DOHH2 (cell line): ENCODE data around the gene CNIH2.

Experiments used
- H3F3A ChIP-seq: fragments of 200-600 bp; sonication (generic), shearing (Covaris generic); 2 replicates; pipeline ENCODE4 v1.6.0; 2016; ENCODE audit warnings: antibody characterized with exemption, mild to moderate bottlenecking; ENCODE audit not compliant: control insufficient read depth, insufficient read depth
- H3K27ac ChIP-seq: fragments of 200-600 bp; sonication (generic); 2 replicates; pipeline ENCODE4 v1.5.1; 2014; ENCODE audit warnings: low read depth, mild to moderate bottlenecking, low read length, moderate library complexity
- H3K27me3 ChIP-seq: fragments of 200-600 bp; sonication (generic); 2 replicates; pipeline ENCODE4 v1.6.1; 2014; ENCODE audit warnings: mild to moderate bottlenecking, low read length, mixed read lengths; ENCODE audit not compliant: control insufficient read depth
- H3K36me3 ChIP-seq: fragments of 200-600 bp; sonication (generic); 2 replicates; pipeline ENCODE4 v1.6.1; 2014; ENCODE audit warnings: mild to moderate bottlenecking, low read length, moderate library complexity, mixed read lengths; ENCODE audit not compliant: control insufficient read depth
- H3K4me1 ChIP-seq: fragments of 200-600 bp; sonication (generic); 2 replicates; pipeline ENCODE4 v1.6.1; 2014; ENCODE audit warnings: mild to moderate bottlenecking, low read length, mixed read lengths; ENCODE audit not compliant: control insufficient read depth
- H3K4me2 ChIP-seq: fragments of 200-600 bp; sonication (generic); 2 replicates; pipeline ENCODE4 v1.6.0; 2014; ENCODE audit warnings: mild to moderate bottlenecking, low read length, moderate library complexity
- H3K4me3 ChIP-seq: fragments of 200-600 bp; sonication (generic); 2 replicates; pipeline ENCODE4 v1.5.1; 2014; ENCODE audit warnings: mild to moderate bottlenecking, low read length, mixed read lengths
- H3K79me2 ChIP-seq: fragments of 200-600 bp; sonication (generic); 2 replicates; pipeline ENCODE4 v1.6.1; 2014; ENCODE audit warnings: mild to moderate bottlenecking, low read length, mixed read lengths; ENCODE audit not compliant: control insufficient read depth
- H3K9me2 ChIP-seq: fragments of 200-600 bp; sonication (generic); replicated peaks from 2 replicates; pipeline ENCODE4 v1.6.1; 2014; ENCODE audit warnings: mild to moderate bottlenecking, low read length, mixed read lengths; ENCODE audit not compliant: control insufficient read depth
- H3K9me3 ChIP-seq: fragments of 200-600 bp; sonication (generic); 2 replicates; pipeline ENCODE4 v1.6.1; 2014; ENCODE audit warnings: antibody characterized with exemption, low read length, mixed read lengths; ENCODE audit not compliant: control insufficient read depth, insufficient read depth
- H4K20me1 ChIP-seq: fragments of 200-600 bp; sonication (generic); 2 replicates; pipeline ENCODE4 v1.6.0; 2014; ENCODE audit warnings: low read depth, mild to moderate bottlenecking, antibody characterized with exemption, low read length, moderate library complexity; ENCODE audit not compliant: control insufficient read depth, insufficient read depth
- EZH2phosphoT487 ChIP-seq: fragments of 200-600 bp; sonication (generic); IDR thresholded peaks from 2 replicates; pipeline ENCODE4 v1.6.1; 2017; ENCODE audit warnings: borderline replicate concordance, mild to moderate bottlenecking, antibody characterized with exemption, low read length, moderate library complexity, mixed read lengths
- TF ChIP-seq, protein P1 (sequence below): fragments of 200-600 bp; sonication (generic); IDR thresholded peaks from one replicate; pipeline ENCODE4 v1.5.1; 2014; ENCODE audit warnings: antibody characterized with exemption, mild to moderate bottlenecking, low read depth, low read length; ENCODE audit not compliant: poor library complexity, severe bottlenecking

CNIH2 gene

DNA sequence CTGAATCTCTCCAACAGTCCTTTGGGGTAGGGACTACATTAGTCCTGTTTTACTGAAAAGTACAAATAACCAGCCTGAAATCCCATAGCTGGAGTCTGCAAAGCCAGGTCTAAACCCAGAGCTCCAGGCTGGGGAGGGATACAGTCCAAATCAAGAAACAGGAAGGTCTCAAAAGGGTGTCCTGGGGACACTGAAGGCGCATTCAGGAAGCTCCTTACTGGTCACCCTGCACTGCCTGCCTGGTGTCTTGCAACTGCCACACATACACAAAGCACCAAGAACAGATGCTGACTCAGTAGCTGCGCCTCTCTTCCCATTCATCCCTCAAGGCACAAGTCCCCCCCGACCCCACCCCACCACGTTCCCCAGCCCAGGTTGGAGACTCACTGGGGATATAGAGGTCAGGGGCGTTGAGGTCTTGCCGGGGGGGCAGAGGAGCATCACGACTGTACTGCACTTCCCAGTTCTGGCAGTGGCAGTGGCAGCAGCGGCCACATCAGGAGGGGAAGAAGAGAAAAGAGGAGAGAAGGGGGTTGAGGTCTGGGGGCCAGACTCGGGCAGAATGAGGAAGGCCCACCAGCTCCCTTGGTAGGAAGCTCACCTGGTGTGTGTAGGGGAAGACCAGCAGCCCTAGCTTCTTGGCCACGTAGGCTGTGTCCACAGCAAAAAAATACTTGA lies 9.4 kb downstream of the CNIH2 start:
- Histone ChIP-seq H3K36me3 (peaks cover 7% of the 10 kb centered on the region), H3K4me3 (peak overlapping the region; percentile 95; the same call in 1 of the 2 replicates), H3K27ac (no peak overlapping the region), H4K20me1 (no peaks in the 10 kb centered on the region), H3K79me2 (peaks cover 17% of the 10 kb centered on the region), H3K9me2 (no peaks in the 10 kb centered on the region), H3K4me2 (peak overlapping the region; percentile 92), H3K4me1 (peaks cover 34% of the 10 kb centered on the region), H3K9me3 (no peaks in the 10 kb centered on the region), H3K27me3 (peaks cover 6% of the 10 kb centered on the region; the same call in 1 of the 2 replicates), H3F3A (no peaks in the 10 kb centered on the region)
- TF ChIP-seq, protein P1, sequence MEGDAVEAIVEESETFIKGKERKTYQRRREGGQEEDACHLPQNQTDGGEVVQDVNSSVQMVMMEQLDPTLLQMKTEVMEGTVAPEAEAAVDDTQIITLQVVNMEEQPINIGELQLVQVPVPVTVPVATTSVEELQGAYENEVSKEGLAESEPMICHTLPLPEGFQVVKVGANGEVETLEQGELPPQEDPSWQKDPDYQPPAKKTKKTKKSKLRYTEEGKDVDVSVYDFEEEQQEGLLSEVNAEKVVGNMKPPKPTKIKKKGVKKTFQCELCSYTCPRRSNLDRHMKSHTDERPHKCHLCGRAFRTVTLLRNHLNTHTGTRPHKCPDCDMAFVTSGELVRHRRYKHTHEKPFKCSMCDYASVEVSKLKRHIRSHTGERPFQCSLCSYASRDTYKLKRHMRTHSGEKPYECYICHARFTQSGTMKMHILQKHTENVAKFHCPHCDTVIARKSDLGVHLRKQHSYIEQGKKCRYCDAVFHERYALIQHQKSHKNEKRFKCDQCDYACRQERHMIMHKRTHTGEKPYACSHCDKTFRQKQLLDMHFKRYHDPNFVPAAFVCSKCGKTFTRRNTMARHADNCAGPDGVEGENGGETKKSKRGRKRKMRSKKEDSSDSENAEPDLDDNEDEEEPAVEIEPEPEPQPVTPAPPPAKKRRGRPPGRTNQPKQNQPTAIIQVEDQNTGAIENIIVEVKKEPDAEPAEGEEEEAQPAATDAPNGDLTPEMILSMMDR = no peak
- TF ChIP-seq EZH2phosphoT487 = no peak

DNA sequence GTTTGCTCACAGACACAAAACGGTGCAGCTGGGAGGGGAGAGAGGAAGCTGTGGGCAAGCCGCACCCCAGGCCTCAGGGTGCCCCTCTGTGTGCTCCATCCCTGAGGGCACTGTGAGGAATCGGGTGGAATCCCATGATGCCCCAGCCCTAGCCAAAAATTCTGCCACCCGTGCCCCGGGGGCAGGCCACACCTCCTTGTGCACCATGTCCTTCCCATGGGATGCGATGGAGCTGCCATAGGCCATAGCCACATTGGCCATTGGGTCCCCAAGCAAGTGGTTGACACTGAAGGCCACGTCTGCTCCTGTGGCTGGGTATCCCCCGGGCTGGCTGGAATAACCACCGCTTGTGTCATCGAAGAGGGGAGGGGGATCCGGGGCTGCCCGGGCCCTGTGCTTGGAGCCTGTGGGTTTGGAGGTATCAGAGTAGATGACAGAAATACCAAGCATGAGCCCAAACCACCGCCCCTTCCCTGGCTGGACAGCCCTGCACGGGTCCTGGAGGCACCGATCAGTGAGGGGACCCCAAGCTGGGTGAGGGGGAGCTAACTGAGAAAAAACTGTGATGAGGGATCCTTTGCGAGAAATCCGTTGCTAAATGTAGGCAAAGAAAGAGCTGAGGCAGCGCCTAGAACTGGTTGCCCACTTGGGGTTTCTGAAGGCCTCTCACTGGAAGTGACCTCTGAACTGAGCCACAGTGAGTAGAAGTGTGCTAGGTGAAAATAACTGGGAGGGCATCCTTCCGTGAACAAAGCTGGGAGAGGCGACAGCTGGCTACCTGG lies 10.1 kb downstream of the CNIH2 start:
- peaks cover 17% of the 10 kb centered on the region for H3K79me2 ChIP-seq
- H3F3A ChIP-seq = no peaks in the 10 kb centered on the region
- peaks cover 28% of the 10 kb centered on the region for H3K4me1 ChIP-seq
- no peaks in the 10 kb centered on the region for H3K9me3 ChIP-seq
- no peaks in the 10 kb centered on the region for H3K9me2 ChIP-seq
- H3K4me3 ChIP-seq = peak overlapping the region; percentile 95
- H3K27ac ChIP-seq = peak overlapping the region; percentile 41
- TF ChIP-seq, protein P1 = no peak
- TF ChIP-seq EZH2phosphoT487 = no peak
- H3K4me2 ChIP-seq = peak overlapping the region; percentile 92
- no peaks in the 10 kb centered on the region for H4K20me1 ChIP-seq
- H3K36me3 ChIP-seq = peaks cover 7% of the 10 kb centered on the region
- H3K27me3 ChIP-seq = peaks cover 12% of the 10 kb centered on the region

DNA sequence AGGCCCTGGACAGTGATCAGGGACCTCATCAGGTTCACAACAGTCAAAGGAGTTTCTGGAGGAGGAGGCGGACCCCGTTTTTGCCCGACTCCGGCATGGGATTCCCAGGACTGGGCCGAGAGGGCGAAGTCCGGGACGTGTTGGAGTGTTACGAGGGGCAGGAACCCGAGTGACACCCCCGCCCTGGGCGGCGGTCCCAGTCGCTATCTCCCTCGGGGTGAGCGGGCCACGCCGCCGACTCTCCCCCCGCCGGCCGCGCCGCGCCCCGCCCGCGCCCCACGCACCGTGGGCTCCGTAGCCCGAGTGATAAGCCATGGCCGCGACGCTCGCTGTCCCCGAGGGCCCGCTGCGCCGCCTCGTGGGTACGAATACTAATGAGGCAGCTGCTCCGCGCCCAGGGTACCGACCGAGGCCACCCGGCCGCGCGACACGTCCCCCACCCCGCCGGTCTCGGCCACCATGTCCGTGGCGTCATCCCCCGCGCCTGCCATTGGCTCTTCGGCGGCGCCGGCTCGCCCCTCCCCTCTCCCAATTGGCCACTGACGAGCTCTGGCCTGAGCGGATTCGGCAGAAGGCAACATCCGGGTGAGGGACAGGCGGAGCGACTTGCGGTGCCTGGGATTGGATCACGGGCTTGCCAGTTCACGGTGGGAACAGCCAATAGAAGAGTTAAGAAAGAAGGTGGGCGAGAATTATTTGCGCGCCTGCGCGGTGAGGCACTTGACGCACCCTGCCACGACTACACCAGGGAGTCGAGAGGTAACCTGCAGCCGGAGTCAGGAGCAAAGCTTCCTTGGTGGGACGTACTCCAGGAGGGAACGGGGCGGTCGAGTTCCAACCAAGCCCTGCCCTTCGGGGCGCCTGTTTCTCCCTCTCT lies 10.9 kb downstream of the CNIH2 start, which contains the start of gene YIF1A:
Gene YIF1A (minus strand): TSS at position 473 of the 877 bp plus-strand sequence. CDS start 158 bp downstream, at position 315.
- Histone ChIP-seq H3K9me3 (no peaks in the 10 kb centered on the region), H3K79me2 (peaks cover 17% of the 10 kb centered on the region), H3K4me1 (peaks cover 25% of the 10 kb centered on the region), H3K9me2 (no peaks in the 10 kb centered on the region), H3K4me3 (peak within 1 kb of the TSS; percentile 95), H3K4me2 (peak within 1 kb of the TSS; percentile 92), H3K27me3 (peaks cover 12% of the 10 kb centered on the region), H3F3A (no peaks in the 10 kb centered on the region), H4K20me1 (no peaks in the 10 kb centered on the region), H3K36me3 (peaks cover 7% of the 10 kb centered on the region), H3K27ac (peak within 1 kb of the TSS; percentile 41)
- TF ChIP-seq EZH2phosphoT487 = no peak
- TF ChIP-seq, protein P1 = peak; percentile 35
